Activated CD8-positive, alpha-beta T cell treated with anti-CD3 and anti-CD28 coated beads for 36 hours (primary cell): ENCODE results near the gene COPS2. TPM values are rescaled to one million over a fixed set of nuclear protein-coding genes. Genes with fewer than 3 reads are reported as not detected.

ENCODE experiments used
- microRNA-seq: library from miRNA; unstranded; fragments of <30 nt; microRNA quantifications from one replicate; pipeline ENCODE4 v1.2.0, GENCODE V29; 2022; ENCODE audit warnings: borderline microRNAs expressed, borderline replicate concordance
- total RNA-seq, 2 experiments: library from RNA; stranded (reverse); gene quantifications; one replicate each; pipeline ENCODE4 v1.2.3, GENCODE V29; 2021

COPS2 gene
- total RNA-seq, 2 experiments from 2014 or later: 85.0 to 85.8 TPM

Small RNA genes lying within 50 kb of the gene (microRNA-seq; reads per million reads assigned to microRNA genes)
- gene MIR4716: not detected

Other genes starting within 250 kb of the COPS2 start
- 1 to 10 TPM; 2.5 TPM for gene SHC4, start 191.7 kb downstream of the COPS2 start, total RNA-seq
- 10 to 100 TPM; 17.9 to 19.6 TPM for gene SECISBP2L, start 109.2 kb downstream of the COPS2 start, total RNA-seq
- gene GALK2, start 14.6 kb upstream of the COPS2 start, total RNA-seq: 10 to 100 TPM; 26.8 to 27.5 TPM